Measurements from ENCODE around the gene TSFM.

TSFM gene

GRCh38 chr12:57836442-57837375 is 54.1 kb downstream of the TSFM start:
- peak; percentile 65 for DNase-seq

DNA sequence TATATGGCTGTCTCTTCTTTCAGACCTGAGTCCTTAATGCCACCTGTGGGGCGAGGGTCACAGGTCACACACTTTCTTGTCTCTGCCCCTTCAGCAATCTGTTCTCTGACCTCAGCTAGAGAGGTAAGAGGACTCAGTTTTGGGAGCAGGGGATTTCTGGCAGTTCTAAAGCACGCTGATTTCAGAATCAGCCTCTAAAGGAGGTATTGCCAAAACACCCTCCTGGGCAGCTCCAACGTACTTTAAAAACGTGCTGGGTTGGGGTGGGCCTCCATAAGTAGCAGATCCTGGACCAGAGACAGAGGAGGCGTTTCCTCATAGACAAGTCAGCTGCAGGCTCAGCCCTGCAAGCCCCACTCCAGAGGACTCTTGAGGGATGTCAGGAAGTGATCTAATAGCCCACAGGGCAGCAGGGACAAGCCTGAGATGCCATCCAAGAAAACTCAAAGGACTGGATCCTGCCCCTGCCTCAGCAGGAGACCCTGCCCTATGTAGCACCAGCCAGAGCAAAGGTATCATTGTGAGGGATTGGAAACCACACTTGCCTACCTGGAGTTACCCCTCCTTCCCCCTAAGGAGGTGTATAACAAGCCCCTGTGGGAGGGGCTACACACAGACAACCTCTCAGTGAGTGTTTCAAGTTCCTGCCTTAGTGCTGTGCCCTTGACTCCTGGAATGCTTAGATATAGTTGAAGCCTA is 55.4 kb downstream of the TSFM start:
- DNase-seq: peak; percentile 75

DNA sequence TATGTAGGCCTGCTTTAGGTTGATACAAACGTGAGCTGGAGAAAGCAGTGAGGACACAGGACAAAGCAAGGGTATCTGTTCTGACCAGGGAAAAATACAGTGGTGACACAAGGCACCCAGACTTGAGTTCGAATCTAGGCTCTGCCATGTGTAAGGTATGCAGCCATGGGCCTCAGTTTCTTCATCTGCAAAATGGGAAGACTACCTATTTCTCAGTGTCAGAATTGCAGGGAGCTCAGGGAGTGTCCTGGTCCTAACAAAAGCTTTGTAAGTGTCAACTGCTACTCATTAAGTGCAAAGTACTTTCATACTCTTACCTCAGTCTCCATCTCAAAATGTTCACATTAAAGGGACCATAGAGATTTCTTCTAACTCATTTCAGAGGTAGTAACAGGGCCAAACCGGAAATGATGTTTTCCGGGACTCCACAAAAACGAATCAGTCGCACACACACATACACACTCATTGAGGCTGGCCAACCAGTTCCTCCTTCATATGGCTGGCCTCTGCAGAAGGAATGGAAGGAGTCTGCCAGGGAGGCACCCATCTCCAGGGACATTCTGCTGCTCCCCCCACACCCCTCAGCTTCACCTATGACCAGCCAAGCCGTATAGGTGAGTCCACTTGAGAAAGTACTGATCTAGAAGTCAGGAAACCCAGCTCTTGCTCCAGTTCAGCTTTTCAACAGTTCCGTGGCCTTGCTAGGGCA is 56.2 kb downstream of the TSFM start:
- no peak for DNase-seq

- DNase-seq: no peak
Observed at GRCh38 chr12:57839996-57840395, 57.4 kb downstream of the TSFM start.

DNA sequence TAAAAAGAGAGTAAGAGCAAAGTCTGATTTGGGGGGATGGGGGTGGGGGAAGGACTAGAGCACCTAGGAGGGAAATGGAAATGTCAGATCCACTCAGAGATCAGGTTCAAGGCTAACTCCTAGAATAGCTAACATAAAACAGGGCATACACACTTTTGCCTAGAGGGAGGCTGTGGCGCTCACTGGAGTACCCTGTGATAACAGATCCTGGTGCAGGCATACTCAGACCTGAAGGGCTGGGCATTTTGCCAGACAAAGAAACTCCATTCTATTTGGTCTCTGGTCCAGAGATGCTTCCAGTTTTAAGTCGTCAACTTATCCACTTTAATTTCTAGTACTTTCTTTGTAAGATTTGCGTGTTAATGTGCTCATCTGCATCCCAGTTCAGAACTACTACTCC is 58.1 kb downstream of the TSFM start:
- DNase-seq: peak; percentile 44

- no peak for DNase-seq
Observed at GRCh38 chr12:57841445-57841844, 58.9 kb downstream of the TSFM start.

DNA sequence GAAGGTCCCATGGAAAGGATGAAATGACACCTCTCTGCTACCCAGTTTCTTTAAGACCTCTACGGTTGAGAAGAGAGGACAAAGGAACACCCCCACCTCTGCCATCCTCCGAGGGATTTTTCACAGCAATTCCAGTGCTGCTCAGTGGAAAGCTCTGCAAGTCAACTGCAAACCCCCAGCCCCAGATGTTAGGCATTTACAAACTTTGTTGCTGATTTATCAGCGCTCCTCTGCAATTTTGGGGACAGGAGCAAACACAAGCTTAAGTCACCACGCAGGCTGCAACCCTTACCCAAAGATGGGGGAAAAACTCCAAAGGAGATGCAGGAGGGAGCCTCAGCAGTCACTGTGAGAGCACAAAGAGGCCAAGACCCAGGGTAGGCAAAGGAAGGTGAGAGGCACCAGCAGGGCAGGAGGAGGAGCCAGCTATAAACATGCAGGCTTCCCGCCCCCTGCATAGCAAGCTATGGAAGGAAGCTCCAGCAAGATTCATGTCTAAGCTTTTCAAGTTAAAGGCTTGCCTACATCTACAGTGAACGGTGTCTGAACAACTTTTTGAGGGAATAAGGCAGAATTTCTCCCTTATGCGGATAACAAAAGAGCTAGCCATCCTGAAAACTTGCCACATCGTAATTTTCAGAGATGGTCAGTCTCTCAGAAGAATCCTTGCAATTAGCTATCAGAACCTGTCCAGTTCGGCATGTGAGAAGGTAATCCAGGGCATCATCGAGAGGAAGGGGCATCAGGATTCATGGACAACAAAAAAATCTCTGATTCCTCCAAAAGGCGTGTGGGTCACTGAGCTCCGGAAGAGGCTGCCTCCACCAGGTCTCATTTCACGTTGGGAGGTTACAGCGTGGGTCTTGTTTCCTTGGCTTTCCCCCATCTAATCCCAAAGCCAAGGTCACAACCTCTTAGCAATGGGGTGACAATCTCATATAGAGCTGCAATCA is 60.0 kb downstream of the TSFM start:
- no peak for DNase-seq

DNA sequence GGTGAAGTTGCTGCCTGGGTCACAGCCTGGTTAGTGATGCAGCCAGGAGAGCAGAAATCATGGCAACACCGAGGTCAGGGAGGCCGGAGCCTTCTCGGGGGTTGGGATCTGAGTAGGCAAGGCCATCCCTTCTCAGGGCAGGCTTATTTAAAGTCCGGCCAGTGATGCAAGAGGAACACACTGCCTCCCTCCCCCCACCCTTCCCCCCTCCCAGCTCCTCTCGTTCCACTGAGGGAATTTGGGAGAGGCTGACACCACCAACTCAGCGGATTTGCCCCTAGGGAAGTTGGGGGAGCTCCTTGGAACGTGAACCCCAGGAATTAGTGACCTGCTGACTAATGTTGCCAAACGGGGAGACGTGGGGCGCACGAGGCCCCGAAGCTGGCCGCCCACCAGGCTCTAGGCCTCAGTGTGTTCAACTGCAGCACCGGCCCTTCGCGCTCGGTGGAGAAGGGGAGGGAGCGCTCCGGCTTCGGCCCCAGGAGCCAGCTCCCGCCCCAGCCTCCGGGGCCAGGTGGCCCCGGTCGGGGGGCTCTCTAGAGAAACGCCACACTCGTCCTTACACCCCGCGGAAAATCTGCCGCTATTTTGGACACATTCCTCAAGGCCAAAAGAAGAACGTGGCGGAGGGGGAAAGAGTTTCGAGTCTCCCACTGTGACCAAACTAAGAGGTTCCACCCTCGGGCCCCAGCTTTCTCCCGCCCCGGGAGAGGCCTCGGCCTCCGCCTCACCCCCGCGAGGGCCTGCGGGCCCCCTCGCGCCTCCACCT is 62.3 kb downstream of the TSFM start:
- DNase-seq: no peak

GRCh38 chr12:57845478-57846284 is 63.1 kb downstream of the TSFM start:
- DNase-seq: no peak

DNA sequence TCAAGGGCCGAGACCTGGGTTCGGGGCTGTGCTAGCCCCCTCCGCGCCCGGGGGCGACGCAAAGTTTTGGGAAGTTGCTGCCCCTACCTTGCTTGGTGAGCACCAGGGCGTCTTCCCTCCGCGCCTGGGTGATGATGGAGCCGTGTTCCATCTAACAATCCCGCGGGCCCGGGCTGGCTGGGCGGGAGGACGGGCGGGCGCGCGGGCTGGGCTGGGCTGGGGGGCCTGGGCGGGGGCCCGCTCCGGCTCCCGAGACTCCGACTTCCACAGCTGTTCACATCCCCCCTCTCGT is 63.6 kb downstream of the TSFM start:
- no peak for DNase-seq

DNA sequence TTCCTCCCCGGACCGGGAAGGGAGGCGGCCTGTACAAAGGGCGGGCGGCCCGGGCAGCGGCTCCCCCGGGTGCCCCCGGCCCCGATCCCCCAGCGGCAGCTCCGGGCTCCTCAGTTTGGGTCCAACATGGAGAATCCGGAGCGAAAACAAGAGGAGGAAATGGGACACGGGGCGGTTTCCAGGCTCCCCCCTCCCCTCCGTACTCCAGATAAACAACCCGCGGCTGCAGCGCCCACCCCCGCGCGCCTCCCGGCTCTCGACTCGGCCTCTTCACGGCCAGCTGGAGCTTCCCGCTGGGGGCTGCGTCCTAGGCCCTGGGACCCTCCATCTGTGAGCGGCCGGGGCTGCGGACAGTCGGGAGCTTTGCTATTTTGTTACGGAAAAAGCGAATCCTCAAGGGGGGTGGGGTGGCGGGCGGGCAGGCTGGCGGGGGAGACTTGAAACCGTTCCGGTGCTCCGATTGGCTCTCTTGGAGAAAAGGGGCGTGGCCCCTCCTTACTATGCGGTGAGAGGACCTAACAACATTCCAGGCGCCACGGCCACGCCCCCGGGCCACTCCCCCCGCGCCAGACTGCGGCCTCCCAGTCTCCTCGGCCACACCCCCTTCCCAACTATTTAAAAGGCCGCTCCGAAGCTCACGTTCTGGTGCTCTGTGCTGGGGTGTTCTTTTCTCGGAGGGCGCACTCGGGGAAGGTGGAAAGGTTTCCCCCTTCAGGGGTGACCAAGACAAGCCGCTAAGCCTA is 64.2 kb downstream of the TSFM start, which contains the start of gene CTDSP2:
Gene CTDSP2 (minus strand): TSS at position 153 of the 743 bp plus-strand sequence. CDS start 294 bp downstream, outside the sequence.
- DNase-seq: peak; percentile 76
